Activated B cell treated with CpG ODN at 0.5 μM for 24 hours (primary cell): Measurements from ENCODE around the gene ARID2. TPM values are rescaled to one million over a fixed set of nuclear protein-coding genes. Genes with fewer than 3 reads are reported as not detected.

Experiments used
- ATAC-seq: fragments of 200-7000 bp; cut with Tn5 transposase; one replicate; pipeline ENCODE4 v1.10.0; 2021; ENCODE audit warnings: low read depth, mild to moderate bottlenecking, moderate library complexity
- CTCF ChIA-PET: fragments of 350-600 bp; sonication (Branson Sonifier 250); formaldehyde crosslinking; loops from one replicate; lab custom pipeline; 2021; ENCODE audit warnings: antibody characterized with exemption; lab: Charles Lee
- POLR2A ChIA-PET: fragments of 350-600 bp; sonication (Branson Sonifier 250); formaldehyde crosslinking; loops from one replicate; lab custom pipeline; 2021; ENCODE audit warnings: antibody characterized with exemption; lab: Charles Lee
- DNase-seq: peaks from one replicate; pipeline ENCODE4 v3.0.0; 2022
- H3K27ac Mint-ChIP-seq: one replicate; pipeline ENCODE4 v1.8.0; 2020; ENCODE audit warnings: mixed read lengths
- H3K27me3 Mint-ChIP-seq: one replicate; pipeline ENCODE4 v1.8.0; 2021; ENCODE audit warnings: mixed read lengths
- H3K36me3 Mint-ChIP-seq: one replicate; pipeline ENCODE4 v1.8.0; 2021; ENCODE audit warnings: low read depth, mixed read lengths
- H3K4me1 Mint-ChIP-seq: one replicate; pipeline ENCODE4 v1.8.0; 2021; ENCODE audit warnings: mixed read lengths
- H3K4me3 Mint-ChIP-seq: one replicate; pipeline ENCODE4 v1.8.0; 2020; ENCODE audit warnings: mild to moderate bottlenecking, mixed read lengths
- H3K9me3 Mint-ChIP-seq: one replicate; pipeline ENCODE4 v1.8.0; 2020; ENCODE audit warnings: mixed read lengths
- CTCF ChIP-seq: fragments of 200-600 bp; IDR thresholded peaks from one replicate; pipeline ENCODE4 v1.8.0; 2022; ENCODE audit warnings: antibody characterized with exemption, mild to moderate bottlenecking
- intact Hi-C: fragments of 100-400 bp; cut with micrococcal nuclease; formaldehyde crosslinking; loops from one replicate; pipeline ENCODE4 v1.15.1; 2024
- total RNA-seq: library from RNA; stranded (reverse); gene quantifications from 2 replicates; pipeline ENCODE4 v1.2.3, GENCODE V29; 2022

Gene ARID2
- total RNA-seq, 1 donor from 2014 or later: 48.7 TPM

GRCh38 chr12:45912774-45913173 is 183.3 kb downstream of the ARID2 start:
- DNase-seq (no peak), ATAC-seq (no peak)
- no peaks in the 10 kb centered on the region for H3K27me3 Mint-ChIP-seq
- intact Hi-C loops: no loop called here
- H3K27ac Mint-ChIP-seq: no peak overlapping the region
- no peak overlapping the region for H3K4me3 Mint-ChIP-seq
- POLR2A ChIA-PET: no interaction called here
- no peaks in the 10 kb centered on the region for H3K9me3 Mint-ChIP-seq
- no peak for TF ChIP-seq CTCF
- H3K36me3 Mint-ChIP-seq: peaks cover 14% of the 10 kb centered on the region
- CTCF ChIA-PET: no interaction called here
- peaks cover 29% of the 10 kb centered on the region for H3K4me1 Mint-ChIP-seq

GRCh38 chr12:45913631-45914030 is 184.1 kb downstream of the ARID2 start:
- Mint-ChIP-seq H3K4me1 (peaks cover 25% of the 10 kb centered on the region), H3K4me3 (no peak overlapping the region), H3K27ac (no peak overlapping the region), H3K36me3 (peaks cover 17% of the 10 kb centered on the region), H3K9me3 (no peaks in the 10 kb centered on the region), H3K27me3 (no peaks in the 10 kb centered on the region)
- intact Hi-C loops: no loop called here
- POLR2A ChIA-PET: no interaction called here
- CTCF ChIA-PET: no interaction called here
- ATAC-seq (no peak), DNase-seq (no peak)
- TF ChIP-seq CTCF: no peak

- CTCF ChIA-PET: no interaction called here
- Mint-ChIP-seq H3K27ac (peak overlapping the region; percentile 24), H3K27me3 (no peaks in the 10 kb centered on the region), H3K4me3 (no peak overlapping the region), H3K4me1 (peaks cover 25% of the 10 kb centered on the region), H3K9me3 (no peaks in the 10 kb centered on the region), H3K36me3 (peaks cover 16% of the 10 kb centered on the region)
- DNase-seq (no peak), ATAC-seq (peak; percentile 34)
- intact Hi-C loops: no loop called here
- no peak for TF ChIP-seq CTCF
- POLR2A ChIA-PET: no interaction called here
These were observed 184.6 kb downstream of the ARID2 start for GRCh38 chr12:45914090-45914489.

- no peak for TF ChIP-seq CTCF
- no peak overlapping the region for H3K4me3 Mint-ChIP-seq
- no peak for DNase-seq
- peaks cover 25% of the 10 kb centered on the region for H3K4me1 Mint-ChIP-seq
- peaks cover 25% of the 10 kb centered on the region for H3K36me3 Mint-ChIP-seq
- peak overlapping the region; percentile 59 for H3K27ac Mint-ChIP-seq
- H3K9me3 Mint-ChIP-seq: no peaks in the 10 kb centered on the region
- intact Hi-C loops: no loop called here
- ChIA-PET POLR2A (no interaction called here), CTCF (no interaction called here)
- no peak for ATAC-seq
- H3K27me3 Mint-ChIP-seq: no peaks in the 10 kb centered on the region
These were observed 185.9 kb downstream of the ARID2 start for GRCh38 chr12:45915405-45915804.

- Mint-ChIP-seq H3K4me3 (no peak overlapping the region), H3K27ac (no peak overlapping the region), H3K9me3 (no peaks in the 10 kb centered on the region), H3K27me3 (no peaks in the 10 kb centered on the region), H3K36me3 (peaks cover 52% of the 10 kb centered on the region), H3K4me1 (peaks cover 13% of the 10 kb centered on the region)
- CTCF ChIA-PET: no interaction called here
- DNase-seq (no peak), ATAC-seq (no peak)
- TF ChIP-seq CTCF: no peak
- intact Hi-C loops: no loop called here
- POLR2A ChIA-PET: no interaction called here
These were observed 189.3 kb downstream of the ARID2 start for GRCh38 chr12:45918818-45919217.
